ENCODE measurements around the gene PID1.

- TF ChIP-seq POLR2AphosphoS5 (IDR thresholded peaks at IDR 0.05), result no peak
- TF ChIP-seq POLR2A (IDR thresholded peaks at IDR 0.05), result no peak
Measured at GRCh38 chr2:229178706-229179105, 92.4 kb downstream of the PID1 start.
